Thyroid gland (tissue), 4 donors: ENCODE data around the gene IRAK4.

Experiments used
- CTCF ChIP-seq, 6 experiments: fragments of 200-600 bp in 3 of 6; fragments of 450-650 bp in 3 of 6; sonication (generic) in 3 of 6; IDR thresholded peaks; one replicate each; pipeline ENCODE4 v1.5.1; 2016 to 2019; ENCODE audit warnings: antibody characterized with exemption in 6 of 6, mild to moderate bottlenecking in 2 of 6, inconsistent platforms in 1 of 6, moderate library complexity in 1 of 6
- POLR2A ChIP-seq, 2 donors: fragments of 450-650 bp; IDR thresholded peaks; one replicate each; pipeline ENCODE4 v1.6.1; 2017; ENCODE audit warnings: antibody characterized with exemption in 2 of 2, mild to moderate bottlenecking in 2 of 2, moderate library complexity in 1 of 2

- TF ChIP-seq POLR2A (IDR thresholded peaks at IDR 0.05) (no peak), CTCF (IDR thresholded peaks at IDR 0.05) (no peak)
These were observed 1.6 kb downstream of the IRAK4 start for GRCh38 chr12:43760396-43760795.
